ENCODE data around the gene ADIG.
"Not testable (repeated sequence)": the region's sequence is repeated elsewhere in the genome, so short reads cannot be mapped to it uniquely, and the experiment has no call there.

ADIG gene

GRCh38 chr20:38573413-38573812, 7.6 kb upstream of the ADIG start:
- no peak for DNase-seq

- no peak for DNase-seq
Observed at GRCh38 chr20:38579219-38579910, 1.6 kb upstream of the ADIG start.

GRCh38 chr20:38579921-38580320, 1.1 kb upstream of the ADIG start:
- no peak for DNase-seq

- no peak for DNase-seq
Observed at GRCh38 chr20:38581830-38582358, 897 bp downstream of the ADIG start.

- DNase-seq: no peak
Observed at GRCh38 chr20:38583306-38583705, 2.3 kb downstream of the ADIG start.

- DNase-seq: no peak
Observed at GRCh38 chr20:38584099-38584763, 3.2 kb downstream of the ADIG start.

GRCh38 chr20:38585404-38586180, 4.6 kb downstream of the ADIG start:
- DNase-seq: no peak

GRCh38 chr20:38586181-38586525, 5.2 kb downstream of the ADIG start:
- no peak for DNase-seq

GRCh38 chr20:38588303-38588702, 7.3 kb downstream of the ADIG start:
- DNase-seq: no peak

GRCh38 chr20:38589351-38589750, 8.4 kb downstream of the ADIG start:
- no peak for DNase-seq

- DNase-seq: no peak
Observed at GRCh38 chr20:38589967-38590675, 9.1 kb downstream of the ADIG start.

- no peak for DNase-seq
Observed at GRCh38 chr20:38590676-38591473, 9.9 kb downstream of the ADIG start.

GRCh38 chr20:38591474-38592410, 10.7 kb downstream of the ADIG start:
- DNase-seq: no peak

- not testable (repeated sequence) for DNase-seq
Observed at GRCh38 chr20:38592411-38592790, 11.4 kb downstream of the ADIG start.

- not testable (repeated sequence) for DNase-seq
Observed at GRCh38 chr20:38594281-38594680, 13.3 kb downstream of the ADIG start.

GRCh38 chr20:38595886-38596285, 14.9 kb downstream of the ADIG start:
- DNase-seq: not testable (repeated sequence)

- DNase-seq: no peak
Observed at GRCh38 chr20:38599410-38599882, 18.4 kb downstream of the ADIG start.

GRCh38 chr20:38600057-38600456, 19.1 kb downstream of the ADIG start:
- DNase-seq: no peak

GRCh38 chr20:38601216-38602184, 20.5 kb downstream of the ADIG start, which contains the start of gene ARHGAP40:
TSS of gene ARHGAP40 (plus strand) at chr20:38601809.
- DNase-seq: peak; percentile 35

GRCh38 chr20:38602185-38602581, 21.2 kb downstream of the ADIG start:
- DNase-seq: no peak
